Liver (tissue), 9 donors: Measurements from ENCODE around the gene GLDN. TPM values are rescaled to one million over a fixed set of nuclear protein-coding genes. Genes with fewer than 3 reads are reported as not detected.

Experiments
- DNase-seq: peaks from one replicate; pipeline ENCODE4 v3.0.0-alpha.2; 2017; ENCODE audit warnings: low spot score
- H3K27ac ChIP-seq, 2 donors: one replicate each; pipeline ENCODE4 v1.7.0; 2013; ENCODE audit warnings: inconsistent platforms in 2 of 2, low read length in 2 of 2, control low read depth in 1 of 2, low read depth in 1 of 2, mild to moderate bottlenecking in 1 of 2
- H3K27me3 ChIP-seq, 4 donors: one replicate each; pipeline versions ENCODE4 v1.6.1 to v1.7.0; 2013; ENCODE audit warnings: low read length in 3 of 4, inconsistent platforms in 1 of 4, mild to moderate bottlenecking in 1 of 4, moderate library complexity in 1 of 4; ENCODE audit not compliant: control insufficient read depth in 4 of 4, insufficient read depth in 4 of 4
- H3K36me3 ChIP-seq, 4 donors: one replicate each; pipeline versions ENCODE4 v1.6.1 to v1.7.0; 2013; ENCODE audit warnings: low read length in 3 of 4, mild to moderate bottlenecking in 3 of 4, low read depth in 1 of 4, moderate library complexity in 1 of 4; ENCODE audit not compliant: control insufficient read depth in 4 of 4, insufficient read depth in 3 of 4
- H3K4me1 ChIP-seq, 4 donors: one replicate each; pipeline versions ENCODE4 v1.6.1 to v1.7.0; 2013; ENCODE audit warnings: low read length in 3 of 4, mild to moderate bottlenecking in 3 of 4, moderate library complexity in 1 of 4; ENCODE audit not compliant: control insufficient read depth in 4 of 4, insufficient read depth in 4 of 4
- H3K4me3 ChIP-seq, 3 donors: one replicate each; pipeline versions ENCODE4 v1.6.1 to v1.7.0; 2013; ENCODE audit warnings: low read length in 3 of 3, control low read depth in 1 of 3, low read depth in 1 of 3, mild to moderate bottlenecking in 1 of 3
- H3K9ac ChIP-seq, 2 donors: one replicate each; pipeline ENCODE4 v1.7.0; 2013; ENCODE audit warnings: low read length in 2 of 2, mild to moderate bottlenecking in 2 of 2, moderate library complexity in 2 of 2, control low read depth in 1 of 2, low read depth in 1 of 2
- H3K9me3 ChIP-seq, 4 donors: one replicate each; pipeline versions ENCODE4 v1.6.1 to v1.7.0; 2013; ENCODE audit warnings: low read length in 3 of 4; ENCODE audit not compliant: control insufficient read depth in 4 of 4
- CTCF ChIP-seq: fragments of 150-350 bp; IDR thresholded peaks from 2 replicates; pipeline ENCODE4 v1.5.1; 2017; ENCODE audit warnings: improper control_type of control experiment, low read depth, low read length; ENCODE audit not compliant: missing input control
- EGR1 ChIP-seq, 2 donors: IDR thresholded peaks; 2 replicates each; pipeline ENCODE4 v1.6.1; 2016 to 2018; ENCODE audit warnings: antibody characterized with exemption in 2 of 2, low read depth in 2 of 2
- FOXA1 ChIP-seq: IDR thresholded peaks from 2 replicates; pipeline ENCODE4 v1.6.1; 2016; ENCODE audit warnings: antibody characterized with exemption
- FOXA2 ChIP-seq: IDR thresholded peaks from 2 replicates; pipeline ENCODE4 v1.6.1; 2016; ENCODE audit warnings: antibody characterized with exemption
- GABPA ChIP-seq, 2 donors: IDR thresholded peaks in 1 of 2; conservative IDR thresholded peaks in 1 of 2; 2 replicates each; pipeline ENCODE4 v1.6.1; 2016; ENCODE audit warnings: antibody characterized with exemption in 2 of 2, mild to moderate bottlenecking in 1 of 2, moderate library complexity in 1 of 2
- HNF4A ChIP-seq, 2 donors: conservative IDR thresholded peaks; 2 replicates each; pipeline ENCODE4 v1.6.1; 2016; ENCODE audit warnings: antibody characterized with exemption in 2 of 2, mild to moderate bottlenecking in 2 of 2
- HNF4G ChIP-seq: IDR thresholded peaks from 2 replicates; pipeline ENCODE4 v1.6.1; 2016; ENCODE audit warnings: antibody characterized with exemption
- JUND ChIP-seq, 2 donors: IDR thresholded peaks; 2 replicates each; pipeline ENCODE4 v1.6.1; 2016; ENCODE audit warnings: antibody characterized with exemption in 2 of 2
- NR2F2 ChIP-seq: IDR thresholded peaks from 2 replicates; pipeline ENCODE4 v1.6.1; 2016; ENCODE audit warnings: antibody characterized with exemption
- RAD21 ChIP-seq, 2 donors: IDR thresholded peaks; 2 replicates each; pipeline ENCODE4 v1.6.1; 2016; ENCODE audit warnings: antibody characterized with exemption in 2 of 2, mild to moderate bottlenecking in 2 of 2
- RXRA ChIP-seq, 2 donors: IDR thresholded peaks; 2 replicates each; pipeline ENCODE4 v1.6.1; 2017 to 2018; ENCODE audit warnings: antibody characterized with exemption in 2 of 2, mild to moderate bottlenecking in 1 of 2
- SP1 ChIP-seq: IDR thresholded peaks from 2 replicates; pipeline ENCODE4 v1.6.1; 2018; ENCODE audit warnings: antibody characterized with exemption, mild to moderate bottlenecking
- TAF1 ChIP-seq: conservative IDR thresholded peaks from 2 replicates; pipeline ENCODE4 v1.6.1; 2016; ENCODE audit warnings: antibody characterized with exemption, mild to moderate bottlenecking
- YY1 ChIP-seq: IDR thresholded peaks from 2 replicates; pipeline ENCODE4 v1.6.1; 2016; ENCODE audit warnings: antibody characterized with exemption, mild to moderate bottlenecking
- WGBS: extraction: QIAGEN DNeasy Blood & Tissue Kit; methylation state at CpG from one replicate; pipeline ENCODE4 v1.1.7; 2013; 5-methylcytosine and 5-hydroxymethylcytosine counted together
- polyA plus RNA-seq, 2 donors: library from polyadenylated mRNA; stranded (reverse) in 1 of 2; unstranded in 1 of 2; fragments of 200-250 nt in 1 of 2; fragments of >200 nt in 1 of 2; fragmentation: Nextera tagmentation in 1 of 2; extraction: Ambion mirVana in 1 of 2; gene quantifications; one replicate each; pipeline versions ENCODE4 v1.2.1 to v1.2.3, GENCODE V29; 2013 to 2015
- total RNA-seq, 2 donors: library from RNA; depleted of rRNA; stranded (reverse); fragments of >200 nt; gene quantifications; one replicate each; pipeline ENCODE4 v1.2.3, GENCODE V29; 2014
- TF ChIP-seq, protein P1 (sequence below): IDR thresholded peaks from 2 replicates; pipeline ENCODE4 v1.6.1; 2016; ENCODE audit warnings: antibody characterized with exemption
- TF ChIP-seq, protein P2 (sequence below): IDR thresholded peaks from 2 replicates; pipeline ENCODE4 v1.6.1; 2016; ENCODE audit warnings: antibody characterized with exemption
- TF ChIP-seq, protein P3 (sequence below): IDR thresholded peaks from 2 replicates; pipeline ENCODE4 v1.6.1; 2016; ENCODE audit warnings: antibody characterized with exemption
- TF ChIP-seq, protein P4 (sequence below): IDR thresholded peaks from 2 replicates; pipeline ENCODE4 v1.6.1; 2016; ENCODE audit warnings: antibody characterized with exemption, mild to moderate bottlenecking
- donor health status: healthy.
- donor health status: healthy.
- donor health status: healthy.
- donor health status: healthy.
- donor health status: healthy.

Gene GLDN
- total and polyA plus RNA-seq, 4 donors = 0.15 to 1.4 (median 0.33) TPM

DNA sequence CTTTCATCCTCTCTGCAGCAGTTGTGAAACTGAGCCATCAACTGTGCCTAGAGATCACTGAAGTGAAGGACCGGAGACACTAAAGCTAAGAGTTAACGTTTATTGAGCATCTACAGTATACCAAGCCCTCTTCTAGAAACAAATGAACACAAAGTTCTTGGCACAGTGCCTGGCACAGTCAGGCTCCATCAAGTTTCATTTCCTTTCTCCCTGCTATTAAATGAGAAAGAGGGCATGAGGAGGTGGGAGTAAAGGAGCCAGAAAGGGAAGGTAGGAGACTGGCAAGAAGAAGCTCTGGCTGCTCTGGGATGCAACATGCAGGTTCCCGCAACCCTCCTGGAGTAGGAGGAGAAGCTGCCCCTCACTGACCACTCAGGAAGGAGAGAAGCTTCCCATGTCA is 33.6 kb upstream of the GLDN start:
- DNase-seq = no peak
- H3K9me3 ChIP-seq = no peaks in the 10 kb centered on the region
- no peak overlapping the region for H3K27ac ChIP-seq
- 83% methylated on average over 3 of the region's 3 CpGs for WGBS
- H3K36me3 ChIP-seq = no peaks in the 10 kb centered on the region
- TF ChIP-seq, protein P1, sequence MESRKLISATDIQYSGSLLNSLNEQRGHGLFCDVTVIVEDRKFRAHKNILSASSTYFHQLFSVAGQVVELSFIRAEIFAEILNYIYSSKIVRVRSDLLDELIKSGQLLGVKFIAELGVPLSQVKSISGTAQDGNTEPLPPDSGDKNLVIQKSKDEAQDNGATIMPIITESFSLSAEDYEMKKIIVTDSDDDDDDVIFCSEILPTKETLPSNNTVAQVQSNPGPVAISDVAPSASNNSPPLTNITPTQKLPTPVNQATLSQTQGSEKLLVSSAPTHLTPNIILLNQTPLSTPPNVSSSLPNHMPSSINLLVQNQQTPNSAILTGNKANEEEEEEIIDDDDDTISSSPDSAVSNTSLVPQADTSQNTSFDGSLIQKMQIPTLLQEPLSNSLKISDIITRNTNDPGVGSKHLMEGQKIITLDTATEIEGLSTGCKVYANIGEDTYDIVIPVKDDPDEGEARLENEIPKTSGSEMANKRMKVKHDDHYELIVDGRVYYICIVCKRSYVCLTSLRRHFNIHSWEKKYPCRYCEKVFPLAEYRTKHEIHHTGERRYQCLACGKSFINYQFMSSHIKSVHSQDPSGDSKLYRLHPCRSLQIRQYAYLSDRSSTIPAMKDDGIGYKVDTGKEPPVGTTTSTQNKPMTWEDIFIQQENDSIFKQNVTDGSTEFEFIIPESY = no peak
- no peak for TF ChIP-seq HNF4G
- TF ChIP-seq, protein P2, sequence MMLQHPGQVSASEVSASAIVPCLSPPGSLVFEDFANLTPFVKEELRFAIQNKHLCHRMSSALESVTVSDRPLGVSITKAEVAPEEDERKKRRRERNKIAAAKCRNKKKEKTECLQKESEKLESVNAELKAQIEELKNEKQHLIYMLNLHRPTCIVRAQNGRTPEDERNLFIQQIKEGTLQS = no peak
- no peak for TF ChIP-seq FOXA2
- no peak for TF ChIP-seq TAF1
- no peak for TF ChIP-seq CTCF
- TF ChIP-seq NR2F2 = no peak
- no peak for TF ChIP-seq RXRA (IDR thresholded peaks at IDR 0.05)
- TF ChIP-seq, protein P3, sequence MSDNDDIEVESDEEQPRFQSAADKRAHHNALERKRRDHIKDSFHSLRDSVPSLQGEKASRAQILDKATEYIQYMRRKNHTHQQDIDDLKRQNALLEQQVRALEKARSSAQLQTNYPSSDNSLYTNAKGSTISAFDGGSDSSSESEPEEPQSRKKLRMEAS = no peak
- no peak for TF ChIP-seq SP1
- TF ChIP-seq YY1 = no peak
- TF ChIP-seq HNF4A (conservative IDR thresholded peaks at IDR 0.05) = no peak
- no peak for TF ChIP-seq JUND (IDR thresholded peaks at IDR 0.05)
- TF ChIP-seq GABPA (IDR thresholded peaks at IDR 0.05 in 1 of 2, conservative IDR thresholded peaks at IDR 0.05 in 1 of 2) = no peak
- TF ChIP-seq FOXA1 = no peak
- TF ChIP-seq, protein P4, sequence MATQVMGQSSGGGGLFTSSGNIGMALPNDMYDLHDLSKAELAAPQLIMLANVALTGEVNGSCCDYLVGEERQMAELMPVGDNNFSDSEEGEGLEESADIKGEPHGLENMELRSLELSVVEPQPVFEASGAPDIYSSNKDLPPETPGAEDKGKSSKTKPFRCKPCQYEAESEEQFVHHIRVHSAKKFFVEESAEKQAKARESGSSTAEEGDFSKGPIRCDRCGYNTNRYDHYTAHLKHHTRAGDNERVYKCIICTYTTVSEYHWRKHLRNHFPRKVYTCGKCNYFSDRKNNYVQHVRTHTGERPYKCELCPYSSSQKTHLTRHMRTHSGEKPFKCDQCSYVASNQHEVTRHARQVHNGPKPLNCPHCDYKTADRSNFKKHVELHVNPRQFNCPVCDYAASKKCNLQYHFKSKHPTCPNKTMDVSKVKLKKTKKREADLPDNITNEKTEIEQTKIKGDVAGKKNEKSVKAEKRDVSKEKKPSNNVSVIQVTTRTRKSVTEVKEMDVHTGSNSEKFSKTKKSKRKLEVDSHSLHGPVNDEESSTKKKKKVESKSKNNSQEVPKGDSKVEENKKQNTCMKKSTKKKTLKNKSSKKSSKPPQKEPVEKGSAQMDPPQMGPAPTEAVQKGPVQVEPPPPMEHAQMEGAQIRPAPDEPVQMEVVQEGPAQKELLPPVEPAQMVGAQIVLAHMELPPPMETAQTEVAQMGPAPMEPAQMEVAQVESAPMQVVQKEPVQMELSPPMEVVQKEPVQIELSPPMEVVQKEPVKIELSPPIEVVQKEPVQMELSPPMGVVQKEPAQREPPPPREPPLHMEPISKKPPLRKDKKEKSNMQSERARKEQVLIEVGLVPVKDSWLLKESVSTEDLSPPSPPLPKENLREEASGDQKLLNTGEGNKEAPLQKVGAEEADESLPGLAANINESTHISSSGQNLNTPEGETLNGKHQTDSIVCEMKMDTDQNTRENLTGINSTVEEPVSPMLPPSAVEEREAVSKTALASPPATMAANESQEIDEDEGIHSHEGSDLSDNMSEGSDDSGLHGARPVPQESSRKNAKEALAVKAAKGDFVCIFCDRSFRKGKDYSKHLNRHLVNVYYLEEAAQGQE = no peak
- no peak for TF ChIP-seq RAD21 (IDR thresholded peaks at IDR 0.05)
- no peak for TF ChIP-seq EGR1 (IDR thresholded peaks at IDR 0.05; ENCODE audit: low read depth in 2 of 2)
- no peaks in the 10 kb centered on the region for H3K4me1 ChIP-seq
- H3K9ac ChIP-seq = no peak overlapping the region
- H3K27me3 ChIP-seq = no peaks in the 10 kb centered on the region
- H3K4me3 ChIP-seq = no peak overlapping the region
